NCI-H2081 (cell line): ENCODE measurements around the gene MISFA.
"Not testable (repeated sequence)": the region's sequence is repeated elsewhere in the genome, so short reads cannot be mapped to it uniquely, and the experiment has no call there.

ENCODE experiments used
- DNase-seq, 2 experiments: peaks; one replicate each; lab custom pipeline; 2025; lab: John Stamatoyannopoulos, UW

The MISFA gene

DNA sequence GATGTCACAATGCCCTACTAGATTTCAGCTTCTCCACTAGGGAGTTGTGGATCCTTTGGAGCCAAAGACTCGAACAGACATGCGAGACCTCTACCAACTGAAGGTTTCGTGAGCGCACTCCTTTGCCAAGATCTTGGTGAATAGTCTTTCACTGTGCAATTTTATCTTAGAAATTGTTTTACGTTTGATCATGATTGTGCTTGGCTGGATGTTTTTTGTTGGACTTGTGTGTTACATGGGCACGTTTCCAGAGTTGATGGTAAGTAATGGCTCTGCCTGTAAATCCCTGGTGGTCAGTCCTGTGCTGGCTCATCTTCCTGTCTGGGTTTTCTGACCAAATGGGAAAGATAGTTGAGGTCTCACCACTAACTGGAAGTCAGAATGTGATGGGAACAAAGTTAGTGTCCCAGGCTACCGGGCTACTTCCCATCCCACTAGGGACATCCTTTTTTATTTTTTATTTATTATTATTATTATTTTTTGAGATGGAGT lies at the start of gene MISFA:
TSS of gene MISFA (plus strand) at position 51 of the 492 bp plus-strand sequence. CDS start at position 191, 140 bp downstream.
- no peak for DNase-seq

- DNase-seq, result no peak
Observed at GRCh38 chr11:18563090-18563730, 36.4 kb upstream of the MISFA start.

GRCh38 chr11:18564149-18564548 lies 35.4 kb upstream of the MISFA start:
- DNase-seq, result no peak

GRCh38 chr11:18566406-18566805 lies 33.2 kb upstream of the MISFA start:
- DNase-seq, result no peak

DNA sequence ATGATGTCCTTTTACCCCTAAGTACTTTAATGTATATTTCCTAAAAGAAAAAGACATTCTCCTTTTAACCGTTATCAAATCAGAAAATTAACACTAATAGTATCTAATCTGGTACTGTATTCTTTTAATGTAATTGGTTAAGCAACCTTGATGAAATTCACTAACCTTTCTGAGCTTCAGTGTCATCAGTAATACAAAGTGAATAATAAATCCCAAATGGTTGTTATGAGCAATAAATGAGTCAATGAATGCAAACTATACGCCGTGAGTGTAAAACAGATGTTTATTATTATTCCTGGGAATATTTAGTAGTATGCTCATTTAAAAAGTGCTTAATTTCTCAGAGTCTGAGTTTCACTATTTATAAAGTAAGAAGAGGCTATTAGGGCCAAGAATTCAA lies 32.5 kb upstream of the MISFA start:
- DNase-seq, result no peak

DNA sequence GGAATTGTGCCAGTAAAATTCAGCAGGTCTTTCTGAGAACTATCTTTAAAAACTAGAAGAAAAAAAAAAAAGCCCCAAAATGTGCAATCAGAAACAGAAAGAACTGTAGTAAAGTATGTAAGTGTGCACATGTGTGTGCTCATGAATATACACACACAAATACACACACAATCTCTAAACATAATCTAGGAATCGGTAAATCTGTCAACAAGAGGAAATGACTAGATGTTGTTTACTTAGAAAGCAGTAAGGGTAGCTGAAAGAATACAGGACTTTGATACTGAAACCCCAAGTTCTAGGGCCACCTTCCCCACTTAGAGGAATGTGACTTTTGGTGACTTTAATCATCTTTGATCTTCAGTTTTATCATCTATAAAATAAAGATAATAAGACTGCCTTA lies 24.2 kb upstream of the MISFA start:
- no peak for DNase-seq

DNA sequence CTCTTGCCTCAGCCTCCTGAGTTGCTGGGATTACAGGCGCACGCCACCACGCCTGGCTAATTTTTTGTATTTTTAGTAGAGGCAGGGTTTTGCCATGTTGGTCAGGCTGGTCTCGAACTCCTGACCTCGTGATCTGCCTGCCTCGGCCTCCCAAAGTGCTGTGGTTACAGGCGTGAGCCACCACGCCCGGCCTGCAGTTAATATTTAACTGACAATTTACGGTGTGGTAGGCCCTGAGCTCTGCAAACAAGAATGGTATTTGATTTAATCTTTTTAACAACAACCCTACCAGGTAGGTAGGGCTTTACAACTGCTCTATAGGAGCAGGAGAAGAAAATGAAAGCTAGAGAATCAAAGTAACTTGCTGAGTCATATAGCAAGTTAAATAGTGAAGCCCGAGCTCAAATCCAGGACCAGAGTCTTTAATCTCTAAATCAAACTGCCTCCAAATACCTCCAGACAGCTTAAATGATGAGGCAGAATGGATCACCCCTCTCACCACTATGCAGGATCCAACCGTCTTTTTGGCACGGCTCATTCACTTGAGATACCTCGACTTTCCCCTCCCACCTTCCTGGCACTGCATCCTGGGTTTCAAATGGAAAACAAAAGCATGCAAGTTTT lies 20.5 kb upstream of the MISFA start:
- DNase-seq, result no peak

GRCh38 chr11:18580113-18580766 lies 19.3 kb upstream of the MISFA start:
- DNase-seq, result no peak

GRCh38 chr11:18581825-18582224 lies 17.8 kb upstream of the MISFA start:
- no peak for DNase-seq

GRCh38 chr11:18588297-18589252 lies 11.0 kb upstream of the MISFA start, which contains the start of gene UEVLD:
UEVLD (minus strand) TSS chr11:18588734; CDS start chr11:18588654, 80 bp downstream.
- DNase-seq, result peak; percentile 77 to 80

DNA sequence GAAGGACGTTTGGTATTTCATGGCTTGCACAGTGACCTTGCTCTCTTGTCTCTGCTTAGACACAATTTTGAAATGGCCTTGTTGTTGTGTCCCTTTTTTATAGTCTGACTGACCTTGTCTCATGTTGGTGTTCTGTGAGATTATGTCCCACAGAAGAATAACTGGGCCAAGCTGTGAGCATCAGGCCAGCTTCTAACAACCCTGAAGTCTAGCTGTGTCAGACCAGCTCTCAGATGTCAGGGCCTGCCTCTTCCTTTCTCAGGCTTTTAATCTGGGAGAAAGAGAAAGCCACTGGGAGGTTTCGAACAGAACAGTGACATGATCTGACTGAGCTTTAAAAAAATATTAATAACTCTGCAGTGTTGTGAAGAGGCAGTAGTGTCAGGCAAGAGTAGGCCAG lies 9.0 kb upstream of the MISFA start:
- no peak for DNase-seq

DNA sequence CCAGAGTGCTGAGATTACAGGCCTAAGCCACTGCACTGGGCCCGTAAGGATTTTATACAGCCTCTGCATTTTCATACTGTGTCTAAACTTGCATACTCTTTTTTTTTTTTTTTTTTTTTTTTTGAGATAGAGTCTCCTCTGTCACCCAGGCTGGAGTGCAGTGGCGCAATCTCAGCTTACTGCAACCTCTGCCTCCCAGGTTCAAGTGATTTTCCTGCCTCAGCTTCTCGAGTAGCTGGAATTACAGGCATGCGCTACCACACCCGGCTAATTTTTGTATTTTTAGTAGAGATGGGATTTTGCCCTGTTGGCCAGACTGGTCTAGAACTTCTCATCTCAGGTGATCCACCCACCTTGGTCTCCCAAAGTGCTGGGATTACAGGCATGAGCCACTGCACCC lies 5.5 kb upstream of the MISFA start:
- DNase-seq, result not testable (repeated sequence)

GRCh38 chr11:18594999-18595749 lies 4.4 kb upstream of the MISFA start:
- no peak for DNase-seq

DNA sequence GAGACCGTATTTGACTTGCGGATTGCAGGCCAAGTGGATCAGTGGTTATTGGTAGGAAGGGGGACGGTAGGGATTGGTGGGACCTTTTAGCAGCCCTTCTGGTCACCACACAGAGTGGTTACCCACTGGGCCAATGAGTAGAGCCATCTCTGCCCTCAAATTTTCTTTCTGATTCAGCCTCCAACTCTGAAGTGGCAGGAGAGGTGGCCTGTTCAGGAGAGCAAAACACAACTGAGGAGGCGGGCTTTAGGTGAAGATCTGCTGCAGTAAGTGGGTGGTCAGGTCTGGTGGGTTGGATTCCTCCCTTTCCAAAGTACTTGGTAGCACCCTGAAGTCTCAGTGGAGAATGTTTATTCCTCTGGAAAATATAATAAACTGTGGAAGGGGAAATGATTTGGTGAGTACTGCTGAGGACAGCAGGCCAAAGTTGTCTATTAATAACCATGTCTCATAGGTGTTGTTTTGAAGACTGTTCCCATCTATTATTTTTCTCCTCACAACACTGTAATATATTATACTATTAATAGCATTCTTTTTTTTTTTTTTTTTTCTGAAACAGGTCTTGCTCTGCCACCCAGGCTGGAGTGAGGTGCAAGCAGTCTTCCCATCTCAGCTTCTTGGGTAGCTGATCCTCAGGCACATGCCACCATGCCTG lies 1.5 kb downstream of the MISFA start:
- no peak for DNase-seq

DNA sequence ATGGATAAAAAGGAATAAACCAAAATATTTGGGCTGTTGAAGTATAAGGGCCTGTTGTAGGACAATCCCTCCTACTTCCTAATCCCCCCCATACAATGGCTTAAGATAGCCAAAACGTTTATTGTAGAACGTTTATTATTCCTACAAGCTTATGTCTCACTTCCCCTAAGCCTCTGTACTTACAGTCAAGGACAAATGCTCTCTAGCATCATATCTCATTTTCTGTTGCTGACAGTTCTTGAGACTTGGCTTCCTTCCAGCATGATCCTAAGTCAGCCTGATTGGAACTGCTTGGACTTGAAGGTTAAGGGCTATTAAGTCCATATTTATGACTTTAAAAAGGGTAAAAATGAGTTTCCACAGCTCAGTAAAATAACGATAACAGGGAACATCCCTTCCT lies 8.8 kb downstream of the MISFA start:
- no peak for DNase-seq

GRCh38 chr11:18611196-18611595 lies 11.6 kb downstream of the MISFA start:
- no peak for DNase-seq

DNA sequence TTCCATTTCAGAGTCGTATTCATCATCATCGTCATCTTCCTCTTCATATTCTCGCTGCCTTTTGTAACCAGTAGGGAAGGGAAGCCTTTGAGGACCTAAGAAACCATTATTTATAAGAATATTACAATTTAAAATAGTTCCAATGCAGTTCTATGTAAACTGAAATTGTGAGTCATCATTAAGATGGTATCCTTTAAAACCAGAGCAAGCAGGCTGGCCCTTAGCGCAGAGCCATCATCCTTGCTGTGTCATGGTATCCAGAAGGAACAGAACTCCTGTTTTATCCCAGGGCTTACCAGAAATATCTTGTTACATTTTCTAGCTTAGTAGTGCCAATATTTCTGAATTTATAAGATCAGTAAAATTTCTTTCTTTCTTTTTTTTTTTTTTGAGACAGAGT lies 12.8 kb downstream of the MISFA start:
- DNase-seq, result no peak

- DNase-seq, result no peak
Observed at GRCh38 chr11:18614667-18615066, 15.1 kb downstream of the MISFA start.

DNA sequence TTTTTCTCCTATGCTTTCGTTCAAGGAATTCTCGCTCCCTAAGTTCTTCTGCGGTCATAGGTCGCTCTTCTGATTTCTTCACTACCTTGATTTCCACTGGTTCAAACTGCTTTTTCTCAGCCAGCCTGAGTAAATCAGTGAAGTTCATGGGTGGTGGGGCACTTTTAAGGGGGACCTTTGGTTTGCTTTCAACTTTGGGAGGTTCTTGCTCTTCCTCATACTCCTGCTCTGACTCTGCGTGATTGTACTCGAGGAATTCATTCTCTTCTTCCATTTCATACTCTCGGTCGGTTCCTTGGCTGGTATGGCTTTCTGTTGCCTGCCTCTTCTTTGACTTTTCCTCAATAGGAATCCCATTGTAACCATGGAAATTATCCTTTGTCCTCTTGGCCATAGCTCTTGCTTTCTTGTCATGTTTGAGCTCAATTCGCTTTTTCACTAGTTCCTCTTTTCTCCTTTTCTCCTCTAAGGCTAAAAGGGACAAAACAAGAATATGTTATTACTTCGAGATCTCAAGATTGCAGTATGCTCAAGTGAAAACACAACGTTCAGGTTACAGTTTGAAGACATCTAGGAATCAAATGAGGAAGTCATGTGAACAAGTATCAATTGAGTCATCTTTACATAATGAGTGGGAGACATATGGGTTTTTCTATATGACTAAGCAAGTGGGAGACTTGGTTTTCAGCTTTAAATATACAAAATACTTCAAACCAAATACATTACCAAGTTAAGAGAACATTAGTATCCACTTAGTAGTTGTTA lies 16.2 kb downstream of the MISFA start:
- DNase-seq, result no peak
